Measurements from ENCODE around the gene MRAP. TPM values are rescaled to one million over a fixed set of nuclear protein-coding genes. Genes with fewer than 3 reads are reported as not detected.

Gene MRAP
- total and polyA plus RNA-seq, 4 donors, result 0.18 to 3.8 (median 0.24) TPM; not detected in 1

DNA sequence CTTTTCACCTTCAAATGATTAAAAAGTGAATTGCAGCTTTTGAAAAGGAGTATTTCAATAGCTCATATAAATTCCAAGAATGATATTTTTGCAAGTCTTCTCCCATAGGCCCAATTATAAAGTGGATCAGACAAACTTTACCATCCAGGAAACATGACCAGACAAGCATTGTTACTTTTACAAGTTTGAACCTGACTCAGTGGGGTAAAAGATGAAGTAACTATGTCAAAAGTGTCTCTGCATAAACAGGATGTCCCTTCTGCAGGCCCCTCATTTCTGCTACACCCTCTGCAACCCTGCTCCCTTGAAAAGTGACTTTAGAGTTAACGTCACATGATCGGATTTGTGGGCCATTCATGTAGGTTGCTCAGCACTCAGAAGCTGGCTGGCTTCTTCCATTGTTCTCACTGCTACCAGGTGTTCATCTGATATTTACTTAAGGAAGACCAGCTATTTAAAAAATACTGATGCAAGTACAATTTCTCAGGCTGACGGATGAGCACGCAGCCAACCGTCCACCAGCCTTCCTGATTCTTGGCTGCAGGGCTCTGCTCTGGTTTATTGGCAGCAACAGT is 61.8 kb downstream of the MRAP start:
- DNase-seq (peak in 2 of 3 donors; percentile 11 to 32), ATAC-seq (ENCODE audit: insufficient read depth, low FRiP score) (no peak)
- no peak for TF ChIP-seq CTCF (IDR thresholded peaks at IDR 0.05; ENCODE audit: control extremely low read depth, extremely low read depth)
- Histone ChIP-seq H3K9me3 (ENCODE audit: control insufficient read depth in 4 of 4, insufficient read depth in 3 of 4, low read length in 3 of 4) (no peaks in the 10 kb centered on the region), H3K4me1 (ENCODE audit: control insufficient read depth in 5 of 5, insufficient read depth in 5 of 5, low read length in 5 of 5) (peaks cover 0 to 2% (median 0%) of the 10 kb centered on the region in 5 donors), H3K27ac (ENCODE audit: low read depth in 1 of 2, low read length in 1 of 2) (no peak overlapping the region), H3K27me3 (ENCODE audit: control insufficient read depth in 3 of 3, insufficient read depth in 3 of 3, low read length in 2 of 3) (no peaks in the 10 kb centered on the region), H3K9ac (ENCODE audit: insufficient read depth in 1 of 2, low read length in 2 of 2) (no peak overlapping the region), H3K4me3 (no peak overlapping the region), H3K36me3 (ENCODE audit: control insufficient read depth in 4 of 4, insufficient read depth in 4 of 4, low read length in 4 of 4) (peaks cover 33 to 64% (median 50%) of the 10 kb centered on the region in 4 donors)
- WGBS, 2 donors, result 86 to 92% methylated on average over 5 of the region's 5 CpGs

Other genes with a start within 250 kb of the MRAP start
- 1 to 10 TPM; 6.9 to 8.5 TPM for gene MIS18A, start 19.8 kb upstream of the MRAP start, total RNA-seq
- 1 to 10 TPM; 5.0 to 5.2 TPM for gene MIS18A, start 19.8 kb upstream of the MRAP start, polyA plus RNA-seq
- 10 to 100 TPM; 16.2 to 17.6 TPM for gene URB1, start 94.2 kb downstream of the MRAP start, total RNA-seq
- 1 to 10 TPM; 3.7 to 6.6 TPM for gene URB1, start 94.2 kb downstream of the MRAP start, polyA plus RNA-seq
- 10 to 100 TPM; 13.9 to 59.0 TPM for gene EVA1C, start 113.9 kb downstream of the MRAP start, total RNA-seq
- gene EVA1C, start 113.9 kb downstream of the MRAP start, polyA plus RNA-seq, result 10 to 100 TPM; 44.5 to 52.7 TPM